HG03060 (cell line): ENCODE results near the gene VASH2.
"Not testable (repeated sequence)": the region's sequence is repeated elsewhere in the genome, so short reads cannot be mapped to it uniquely, and the experiment has no call there.

ENCODE experiments used
- ATAC-seq: cut with Tn5 transposase; IDR thresholded peaks from one replicate; pipeline ENCODE4 v1.9.1; 2021; ENCODE audit warnings: low read depth, moderate number of reproducible peaks; ENCODE audit not compliant: unreplicated experiment

The VASH2 gene

DNA sequence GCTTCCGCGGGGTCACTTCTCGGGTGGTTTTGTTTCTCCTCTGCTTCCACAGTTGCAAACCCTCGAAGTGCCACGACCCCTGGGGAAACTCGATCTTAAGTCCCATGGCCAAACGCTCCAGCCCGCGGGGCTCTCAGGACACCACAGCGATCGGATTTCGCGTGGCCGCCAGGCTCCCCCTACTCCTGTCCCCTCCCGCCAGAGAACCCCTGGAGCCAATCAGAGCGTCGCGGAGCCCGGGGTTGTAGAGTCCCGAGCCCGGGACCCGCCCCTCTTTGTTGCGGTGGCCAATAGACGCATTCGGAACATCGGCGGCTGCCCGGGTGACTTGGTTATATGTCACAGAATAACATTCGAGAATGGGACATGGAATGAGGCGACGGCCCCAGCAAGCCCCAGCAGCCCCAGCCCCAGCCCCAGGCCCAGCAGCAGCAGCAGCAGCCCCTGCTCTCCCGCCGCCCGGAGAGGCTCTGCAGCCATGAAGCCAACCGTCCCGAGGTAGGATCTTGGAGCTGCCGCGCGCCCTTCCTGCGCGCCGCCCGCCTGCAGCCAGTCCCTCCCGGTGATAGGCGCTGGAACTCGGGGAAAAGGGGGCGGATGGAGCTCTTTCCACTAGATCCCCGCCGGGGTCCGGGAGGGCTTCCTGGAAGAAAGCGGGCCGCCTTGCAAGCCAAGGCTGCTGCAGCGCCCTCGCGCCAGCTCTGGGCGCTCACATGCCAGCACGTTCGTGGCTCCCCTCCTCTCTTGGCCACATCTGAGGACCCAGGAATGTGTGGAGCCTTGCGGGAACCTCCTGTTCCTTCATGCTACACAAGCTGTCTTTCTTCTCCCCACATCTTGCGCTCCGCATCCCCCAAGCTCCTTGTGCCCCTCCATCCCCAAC, at the start of gene VASH2:
VASH2 (plus strand) TSS at position 299 of the 883 bp plus-strand sequence. CDS start 1,002 bp downstream, outside the sequence.
- ATAC-seq = no peak

DNA sequence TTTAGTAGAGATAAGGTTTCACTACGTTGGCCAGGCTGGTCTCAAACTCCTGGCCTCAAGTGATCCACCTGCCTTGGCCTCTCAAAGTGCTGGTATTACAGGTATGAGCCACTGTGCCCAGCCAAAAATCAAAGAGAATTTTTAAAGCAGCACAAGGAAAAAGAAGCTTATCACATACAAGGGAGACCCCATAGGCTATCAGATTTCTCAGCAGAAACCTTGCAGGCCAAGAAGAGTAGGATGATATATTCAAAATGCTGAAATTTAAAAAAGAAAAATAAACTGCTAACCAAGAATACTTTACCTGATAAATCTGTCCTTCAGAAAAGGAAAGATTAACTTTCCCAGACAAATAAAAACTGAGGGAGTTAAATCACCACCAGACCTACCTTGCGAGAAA, 49.1 kb upstream of the VASH2 start:
- no peak for ATAC-seq

DNA sequence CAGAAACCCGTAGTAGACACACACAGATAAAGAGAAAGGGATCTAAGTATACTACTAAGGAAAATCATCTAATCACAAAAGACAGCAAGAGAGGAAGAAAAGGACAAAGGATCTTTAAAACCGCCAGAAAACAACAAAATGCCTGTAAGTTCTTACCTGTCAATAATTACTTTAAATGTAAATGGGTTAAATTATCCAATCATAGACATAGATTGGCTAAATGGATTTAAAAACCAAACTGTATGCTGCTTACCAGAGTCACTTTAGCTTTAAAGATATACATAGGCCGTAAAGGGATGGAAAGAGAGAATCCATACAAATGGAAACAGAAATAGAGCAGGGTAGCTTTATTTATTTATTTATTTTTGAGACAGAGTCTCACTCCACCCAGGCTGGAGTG, 48.3 kb upstream of the VASH2 start:
- ATAC-seq = no peak

DNA sequence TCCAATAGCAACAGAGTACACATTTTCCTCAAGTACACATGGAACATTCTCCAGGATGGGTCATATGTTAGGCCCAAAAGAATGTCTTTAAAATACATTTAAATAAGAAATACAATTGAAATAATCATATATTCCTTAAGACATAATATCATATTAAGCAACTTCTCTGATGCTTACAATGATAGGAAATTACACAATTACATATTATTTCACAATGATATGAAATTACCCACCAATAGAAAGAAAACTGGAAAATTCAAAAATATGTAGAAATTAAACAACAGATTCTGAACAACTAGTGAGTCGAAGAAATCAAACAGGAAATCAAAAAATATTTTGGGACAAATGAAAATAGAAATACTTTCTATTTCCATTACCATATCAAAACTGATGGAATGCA, 46.7 kb upstream of the VASH2 start:
- ATAC-seq = no peak

DNA sequence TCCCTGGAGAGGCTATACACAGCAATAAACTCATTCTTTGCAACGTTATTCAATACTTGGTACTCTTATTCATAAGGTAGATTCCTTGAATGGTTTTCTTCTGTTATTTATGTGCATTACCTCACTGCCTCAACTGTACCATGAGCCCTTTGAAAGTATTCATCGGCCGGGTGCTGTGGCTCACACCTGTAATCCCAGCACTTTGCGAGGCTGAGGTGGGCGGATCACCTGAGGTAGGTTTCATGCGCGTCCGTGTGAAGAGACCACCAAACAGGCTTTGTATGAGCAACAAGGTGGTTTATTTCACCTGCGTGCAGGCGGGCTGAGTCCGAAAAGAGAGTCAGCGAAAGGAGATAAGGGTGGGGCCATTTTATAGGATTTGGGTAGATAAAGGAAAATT, 42.3 kb upstream of the VASH2 start:
- ATAC-seq = not testable (repeated sequence)

DNA sequence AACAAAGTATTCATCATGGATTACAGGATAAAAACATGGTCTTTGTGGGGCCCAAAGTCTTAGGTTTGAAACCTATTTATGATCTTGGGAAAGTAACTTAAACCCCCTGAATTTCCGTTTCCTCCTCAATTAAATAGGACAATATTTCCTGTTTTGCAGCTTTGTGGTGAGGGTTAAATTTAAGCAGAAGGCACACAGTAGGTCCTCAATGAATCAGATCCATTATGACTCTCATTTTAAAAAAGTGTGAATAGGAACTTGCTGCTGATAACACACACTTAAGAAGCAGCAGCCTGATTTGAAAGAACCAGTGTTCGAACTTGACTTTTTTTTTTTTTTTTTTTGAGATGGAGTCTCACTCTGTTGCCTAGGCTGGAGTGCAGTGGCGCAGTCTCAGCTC, 41.4 kb upstream of the VASH2 start:
- no peak for ATAC-seq

- ATAC-seq = no peak
Measured at GRCh38 chr1:212909652-212910063, 40.7 kb upstream of the VASH2 start.

DNA sequence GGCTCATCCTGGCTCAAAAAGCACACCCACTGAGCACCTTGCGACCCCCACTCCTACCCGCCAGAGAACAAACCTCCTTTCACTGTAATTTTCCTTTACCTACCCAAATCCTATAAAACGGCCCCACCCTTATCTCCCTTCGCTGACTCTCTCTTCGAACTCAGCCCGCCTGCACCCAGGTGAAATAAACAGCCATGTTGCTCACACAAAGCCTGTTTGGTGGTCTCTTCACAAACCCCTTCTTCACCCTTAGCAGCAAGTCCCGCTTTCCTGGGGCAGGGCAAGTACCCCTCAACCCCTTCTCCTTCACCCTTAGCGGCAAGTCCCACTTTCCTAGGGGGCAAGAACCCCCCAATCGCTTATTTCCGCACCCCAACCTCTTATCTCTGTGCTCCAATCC, 40.1 kb upstream of the VASH2 start:
- not testable (repeated sequence) for ATAC-seq

DNA sequence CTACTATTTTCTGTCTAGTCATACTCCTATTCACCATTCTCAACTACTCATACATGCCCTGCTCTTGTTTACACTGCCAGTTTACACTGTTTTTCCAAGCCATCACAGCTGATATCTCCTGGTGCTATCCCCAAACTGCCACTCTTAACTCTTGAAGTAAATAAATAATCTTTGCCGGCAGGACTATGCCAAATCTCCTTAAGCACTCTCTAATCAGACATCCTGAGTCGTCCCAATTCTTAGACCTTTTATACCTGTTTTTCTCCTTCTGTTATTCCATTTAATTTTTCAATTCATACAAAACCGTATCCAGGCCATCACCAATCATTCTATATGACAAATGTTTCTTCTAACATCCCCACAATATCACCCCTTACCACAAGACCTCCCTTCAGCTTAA, 36.7 kb upstream of the VASH2 start:
- not testable (repeated sequence) for ATAC-seq

DNA sequence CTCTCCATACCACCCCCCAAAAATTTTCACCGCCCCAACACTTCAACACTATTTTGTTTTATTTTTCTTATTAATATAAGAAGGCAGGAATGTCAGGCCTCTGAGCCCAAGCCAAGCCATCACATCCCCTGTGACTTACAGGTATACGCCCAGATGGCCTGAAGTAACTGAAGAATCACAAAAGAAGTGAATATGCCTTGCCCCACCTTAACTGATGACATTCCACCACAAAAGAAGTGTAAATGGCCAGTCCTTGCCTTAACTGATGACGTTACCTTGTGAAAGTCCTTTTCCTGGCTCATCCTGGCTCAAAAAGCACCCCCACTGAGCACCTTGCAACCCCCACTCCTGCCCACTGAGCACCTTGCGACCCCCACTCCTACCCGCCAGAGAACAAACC, 36.2 kb upstream of the VASH2 start:
- not testable (repeated sequence) for ATAC-seq

DNA sequence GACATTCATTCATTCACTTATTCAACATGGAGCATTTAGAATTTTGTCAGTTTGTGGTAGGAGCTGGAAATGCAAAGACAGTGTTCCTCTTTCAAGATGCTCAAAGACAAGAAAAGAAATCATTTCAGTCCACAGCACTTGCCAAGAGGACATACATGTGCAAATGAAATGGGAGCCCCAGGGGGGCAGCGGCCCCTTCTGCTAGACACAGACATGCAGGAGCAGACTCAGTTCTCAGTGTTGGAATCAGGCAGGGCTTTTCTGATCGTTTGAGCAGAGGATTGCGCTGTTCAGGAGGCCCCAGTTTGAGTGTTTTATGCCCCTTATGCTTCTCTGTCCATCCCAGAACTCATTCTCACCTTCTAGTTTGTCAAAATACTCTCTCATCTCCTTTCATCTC, 35.6 kb upstream of the VASH2 start:
- ATAC-seq = no peak

DNA sequence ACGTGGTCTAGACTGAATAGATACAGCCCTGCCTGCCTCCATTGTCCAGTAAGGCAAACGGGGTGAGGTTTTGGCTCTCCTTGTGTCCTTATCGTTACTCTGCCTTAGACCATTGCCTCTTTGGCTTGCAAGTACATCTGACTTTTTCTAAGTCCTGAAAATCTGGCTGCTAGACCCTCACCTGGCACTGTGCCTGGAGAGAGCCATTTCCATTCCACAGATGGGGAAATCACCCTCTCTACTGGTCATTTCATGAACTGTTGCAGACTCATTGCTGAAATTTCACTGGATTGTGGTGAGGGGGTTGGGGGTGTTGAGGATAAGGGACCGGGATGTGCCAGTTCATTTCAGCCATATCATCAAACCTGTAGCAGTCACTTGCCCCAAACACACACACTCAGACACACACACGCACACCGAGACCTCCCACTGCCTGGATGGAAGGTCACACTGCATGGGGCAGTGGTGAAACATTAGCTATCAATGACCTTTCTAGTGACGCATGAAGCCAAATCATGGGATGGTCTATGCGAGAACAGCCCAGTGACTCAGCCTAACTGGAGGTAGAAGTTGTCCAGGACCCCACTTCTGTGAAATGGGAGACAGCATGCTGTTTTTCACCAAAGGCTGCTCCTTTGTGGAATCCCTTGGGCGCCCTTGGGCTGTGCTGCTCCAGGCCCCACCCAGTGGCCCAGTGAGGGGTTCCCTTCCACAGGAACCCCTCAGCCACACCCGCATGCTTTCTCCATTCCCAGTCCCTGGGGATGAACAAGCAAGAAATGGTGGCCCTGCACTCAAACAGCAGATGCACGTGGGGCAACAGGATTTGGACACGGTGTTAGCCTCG, 34.9 kb upstream of the VASH2 start:
- no peak for ATAC-seq

DNA sequence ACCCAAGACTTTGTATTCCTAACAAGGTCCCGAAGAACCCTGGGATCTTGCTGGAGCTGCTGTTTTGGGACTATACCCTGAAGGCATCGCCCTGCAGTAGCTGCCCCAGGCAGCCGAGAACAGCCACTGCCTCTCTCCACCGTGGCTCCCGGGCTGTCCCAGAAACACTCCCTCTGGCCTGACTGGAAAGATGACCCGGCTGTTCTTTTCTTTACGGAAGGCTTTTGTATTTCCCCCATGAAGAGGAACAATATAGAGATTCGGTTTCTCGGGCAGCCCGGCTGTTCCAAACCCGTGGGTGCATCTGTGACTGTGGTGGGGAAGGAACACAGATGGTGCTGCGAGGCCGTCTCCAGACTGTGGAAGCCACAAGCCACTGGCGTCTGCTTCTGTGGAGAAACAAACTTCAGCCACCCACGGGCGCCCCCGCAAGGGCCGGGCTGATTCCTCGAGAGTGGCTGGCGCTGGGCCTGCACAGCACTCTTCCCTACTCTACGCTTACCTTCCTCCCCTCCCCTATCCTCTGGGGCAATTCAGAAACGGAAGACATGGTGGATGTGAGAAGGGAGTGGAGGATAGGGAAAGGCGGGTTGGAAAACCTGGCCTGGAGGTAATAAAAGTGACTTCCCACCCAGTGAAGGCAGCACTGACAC, 33.7 kb upstream of the VASH2 start:
- ATAC-seq = no peak

DNA sequence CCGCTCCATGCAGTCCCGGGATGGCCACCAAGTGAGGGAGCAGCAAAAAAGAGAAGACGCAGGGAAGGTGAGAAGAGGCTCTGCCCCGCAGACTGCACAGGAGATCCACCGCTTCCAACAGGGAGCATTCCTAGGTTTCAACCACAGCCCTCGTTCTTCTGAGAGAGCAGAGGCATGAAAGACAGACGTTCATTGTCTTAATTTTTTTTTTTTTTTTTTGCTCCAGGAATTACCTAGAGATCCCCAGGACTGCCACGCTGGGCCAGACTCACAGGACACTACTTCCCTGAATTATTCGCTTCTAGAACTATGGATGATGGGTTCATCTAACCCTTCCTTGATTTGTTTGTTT, 33.2 kb upstream of the VASH2 start:
- no peak for ATAC-seq

GRCh38 chr1:212917858-212918257, 32.5 kb upstream of the VASH2 start:
- ATAC-seq = no peak

DNA sequence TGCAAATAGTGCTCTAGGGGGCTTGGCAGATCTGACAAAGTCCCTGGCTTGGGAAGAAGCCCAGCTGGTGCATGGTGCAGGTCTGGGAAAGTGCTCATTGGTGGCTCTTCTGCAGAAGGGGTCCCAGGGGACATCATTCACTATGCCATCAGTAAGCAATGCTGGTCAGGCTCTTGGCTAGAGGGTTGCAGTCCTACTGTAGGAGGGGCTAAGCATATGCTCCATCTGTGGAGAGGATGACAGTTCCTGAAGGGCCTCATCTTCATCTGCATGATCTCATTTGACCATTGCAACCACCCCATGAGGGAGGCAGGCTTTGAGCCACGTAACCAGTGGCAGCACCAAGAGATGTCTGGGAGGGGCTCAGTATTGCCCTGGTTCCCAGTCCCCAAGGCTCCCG, 31.5 kb upstream of the VASH2 start:
- no peak for ATAC-seq

DNA sequence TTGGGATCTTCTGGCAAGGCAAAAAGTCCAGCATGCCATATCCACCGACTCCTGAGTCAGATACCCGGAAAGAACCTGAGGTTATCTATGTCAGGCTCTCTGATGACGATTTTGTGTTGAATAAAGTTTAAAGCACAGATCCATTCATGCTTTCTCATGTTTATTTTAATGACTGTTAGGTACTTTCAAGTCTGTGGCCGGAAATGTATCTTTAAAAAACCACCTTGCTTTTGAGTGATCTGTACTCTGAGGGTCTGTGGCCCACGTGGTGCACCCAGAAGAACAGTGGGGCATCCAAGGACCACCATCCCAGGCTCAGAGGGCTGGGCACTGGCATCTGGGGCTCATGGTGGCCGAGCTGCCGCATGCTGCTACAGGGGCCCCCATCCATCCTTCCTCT, 30.1 kb upstream of the VASH2 start:
- no peak for ATAC-seq

DNA sequence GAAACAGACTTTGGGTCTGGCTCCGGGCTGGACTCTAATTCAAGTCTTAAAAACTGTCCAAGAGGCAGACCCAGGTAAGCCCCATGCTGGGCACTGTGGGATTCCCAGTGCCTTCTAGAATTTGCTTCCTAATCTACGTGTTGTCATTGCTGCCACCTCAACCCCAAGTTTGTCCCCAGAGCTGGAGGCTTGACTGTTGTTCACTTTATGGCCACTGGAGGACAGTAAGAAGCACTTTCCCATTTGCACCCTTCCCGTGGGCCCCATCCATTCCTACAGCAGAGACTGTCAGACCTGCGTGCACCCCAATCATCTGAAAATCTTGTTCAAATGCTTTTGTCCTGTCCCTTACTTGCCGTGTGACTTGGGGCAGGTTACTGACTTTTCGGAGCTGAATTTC, 29.4 kb upstream of the VASH2 start:
- ATAC-seq = no peak

DNA sequence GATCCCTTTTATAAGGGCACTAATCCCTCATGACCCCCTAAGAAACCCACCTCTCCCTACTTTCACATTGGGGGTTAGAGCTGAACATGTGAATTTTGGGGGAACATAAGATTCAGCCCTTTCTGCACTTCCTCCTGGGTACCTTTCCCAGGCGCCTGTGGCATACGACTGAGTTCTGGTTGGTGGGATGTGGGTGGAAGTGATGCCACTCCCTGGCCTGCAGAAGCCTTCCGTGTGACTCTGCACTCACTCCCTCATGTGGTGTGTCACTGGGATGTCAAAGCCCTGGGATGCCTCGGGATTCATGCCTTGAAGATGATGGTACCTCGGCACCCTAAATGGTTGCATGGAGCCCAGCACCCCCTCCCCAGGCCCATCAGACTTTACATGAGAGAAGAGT, 28.3 kb upstream of the VASH2 start:
- no peak for ATAC-seq

- no peak for ATAC-seq
Measured at GRCh38 chr1:212926372-212926771, 24.0 kb upstream of the VASH2 start.
